SKM-1 treated with dmso at 0.1 percent for 144 hours (cell line): ENCODE data around the gene IQCH.

Source experiments
- DNase-seq: peaks from one replicate; lab custom pipeline; 2025; ENCODE audit not compliant: unreplicated experiment; lab: John Stamatoyannopoulos, UW

IQCH gene

GRCh38 chr15:67521029-67521782 lies 266.6 kb downstream of the IQCH start, which contains the start of gene C15orf61:
Gene C15orf61 (plus strand): TSS chr15:67521131. CDS start chr15:67521249, 118 bp downstream.
- peak; percentile 73 for DNase-seq

- DNase-seq = no peak
These were observed 267.4 kb downstream of the IQCH start for GRCh38 chr15:67521783-67522568.

- no peak for DNase-seq
These were observed 268.7 kb downstream of the IQCH start for GRCh38 chr15:67523330-67523729.

- no peak for DNase-seq
These were observed 269.6 kb downstream of the IQCH start for GRCh38 chr15:67524235-67524634.

GRCh38 chr15:67528513-67528912 lies 273.9 kb downstream of the IQCH start:
- DNase-seq = no peak

GRCh38 chr15:67531379-67531914 lies 276.9 kb downstream of the IQCH start:
- DNase-seq = no peak

GRCh38 chr15:67533873-67534272 lies 279.3 kb downstream of the IQCH start:
- DNase-seq = no peak

- no peak for DNase-seq
These were observed 279.8 kb downstream of the IQCH start for GRCh38 chr15:67534360-67534759.

- no peak for DNase-seq
These were observed 283.2 kb downstream of the IQCH start for GRCh38 chr15:67537771-67538170.

GRCh38 chr15:67542420-67543347 lies 288.1 kb downstream of the IQCH start, which contains the start of gene MAP2K5:
Gene MAP2K5 (plus strand): TSS chr15:67542703. CDS start chr15:67543336, 633 bp downstream.
- peak; percentile 39 for DNase-seq

GRCh38 chr15:67543348-67543718 lies 288.7 kb downstream of the IQCH start:
- DNase-seq = no peak

- DNase-seq = no peak
These were observed 289.9 kb downstream of the IQCH start for GRCh38 chr15:67544475-67544874.

GRCh38 chr15:67545864-67546263 lies 291.3 kb downstream of the IQCH start:
- DNase-seq = no peak

GRCh38 chr15:67547064-67547463 lies 292.5 kb downstream of the IQCH start:
- DNase-seq = no peak

- no peak for DNase-seq
These were observed 293.2 kb downstream of the IQCH start for GRCh38 chr15:67547836-67548235.

GRCh38 chr15:67548236-67548852 lies 293.8 kb downstream of the IQCH start:
- no peak for DNase-seq

GRCh38 chr15:67548862-67549651 lies 294.5 kb downstream of the IQCH start:
- no peak for DNase-seq

- no peak for DNase-seq
These were observed 295.1 kb downstream of the IQCH start for GRCh38 chr15:67549736-67550135.

GRCh38 chr15:67550522-67550921 lies 295.9 kb downstream of the IQCH start:
- DNase-seq = no peak
